Mammary epithelial cell (primary cell): Measurements from ENCODE around the gene RAPSN.

ENCODE experiments used
- CTCF ChIP-seq, 2 donors: IDR thresholded peaks in 1 of 2; conservative IDR thresholded peaks in 1 of 2; 2 replicates each; pipeline ENCODE4 v1.5.1; 2011 to 2012; ENCODE audit warnings: inconsistent platforms in 2 of 2, low read length in 2 of 2, mild to moderate bottlenecking in 2 of 2, control low read depth in 1 of 2, low read depth in 1 of 2; ENCODE audit not compliant: insufficient read depth in 1 of 2; ENCODE audit errors: extremely low read depth in 1 of 2
- EZH2 ChIP-seq: IDR thresholded peaks from 2 replicates; pipeline ENCODE4 v1.6.1; 2012; ENCODE audit warnings: low read length, inconsistent platforms, borderline replicate concordance

GRCh38 chr11:47393163-47394049 lies 55.5 kb downstream of the RAPSN start:
- TF ChIP-seq CTCF (conservative IDR thresholded peaks at IDR 0.05 in 1 of 2, IDR thresholded peaks at IDR 0.05 in 1 of 2; ENCODE audit: extremely low read depth in 1 of 2, insufficient read depth in 1 of 2, low read depth in 1 of 2, low read length in 2 of 2) (no peak), EZH2 (no peak)
